ENCODE data around the gene LACC1.

LACC1 gene

DNA sequence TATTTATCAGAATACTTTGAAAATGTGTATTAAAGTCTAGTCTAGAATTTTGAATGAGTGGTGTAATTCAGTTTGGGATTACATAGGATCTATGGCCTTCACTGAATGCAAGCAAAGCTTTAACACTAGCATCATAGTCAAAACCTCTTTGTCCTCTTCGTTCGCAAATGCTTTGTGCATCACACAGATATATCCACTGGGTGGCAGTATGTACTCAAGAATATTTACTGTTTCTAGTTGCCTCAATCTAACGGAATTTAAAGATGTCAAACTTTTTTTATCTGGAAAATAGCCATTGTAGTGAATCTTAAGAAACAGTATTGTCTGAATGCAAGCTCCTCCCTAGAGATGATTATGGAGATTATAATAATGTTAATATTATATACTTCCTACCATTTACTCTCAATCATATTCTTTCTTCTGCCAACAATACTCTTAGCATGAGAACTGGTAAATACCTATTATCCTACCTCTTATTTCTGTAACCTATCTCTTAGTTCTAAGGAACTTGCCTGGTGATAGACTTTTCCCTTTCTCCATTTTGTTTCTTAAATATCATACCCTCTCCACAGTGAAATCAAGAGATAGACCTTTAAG is 25.8 kb downstream of the LACC1 start:
- no peak overlapping the region for H3K4me3 ChIP-seq (ENCODE audit: low read length)
- no peaks in the 10 kb centered on the region for H3K36me3 ChIP-seq (ENCODE audit: control insufficient read depth, insufficient read depth, low read length)
- no peak overlapping the region for H3K27ac ChIP-seq (ENCODE audit: low read depth, low read length)
- no peaks in the 10 kb centered on the region for H3K4me1 ChIP-seq (ENCODE audit: control insufficient read depth, insufficient read depth, low read length)
- H3K9ac ChIP-seq (ENCODE audit: low read length): no peak overlapping the region
- no peaks in the 10 kb centered on the region for H3K27me3 ChIP-seq (ENCODE audit: control insufficient read depth, insufficient read depth, low read length)

DNA sequence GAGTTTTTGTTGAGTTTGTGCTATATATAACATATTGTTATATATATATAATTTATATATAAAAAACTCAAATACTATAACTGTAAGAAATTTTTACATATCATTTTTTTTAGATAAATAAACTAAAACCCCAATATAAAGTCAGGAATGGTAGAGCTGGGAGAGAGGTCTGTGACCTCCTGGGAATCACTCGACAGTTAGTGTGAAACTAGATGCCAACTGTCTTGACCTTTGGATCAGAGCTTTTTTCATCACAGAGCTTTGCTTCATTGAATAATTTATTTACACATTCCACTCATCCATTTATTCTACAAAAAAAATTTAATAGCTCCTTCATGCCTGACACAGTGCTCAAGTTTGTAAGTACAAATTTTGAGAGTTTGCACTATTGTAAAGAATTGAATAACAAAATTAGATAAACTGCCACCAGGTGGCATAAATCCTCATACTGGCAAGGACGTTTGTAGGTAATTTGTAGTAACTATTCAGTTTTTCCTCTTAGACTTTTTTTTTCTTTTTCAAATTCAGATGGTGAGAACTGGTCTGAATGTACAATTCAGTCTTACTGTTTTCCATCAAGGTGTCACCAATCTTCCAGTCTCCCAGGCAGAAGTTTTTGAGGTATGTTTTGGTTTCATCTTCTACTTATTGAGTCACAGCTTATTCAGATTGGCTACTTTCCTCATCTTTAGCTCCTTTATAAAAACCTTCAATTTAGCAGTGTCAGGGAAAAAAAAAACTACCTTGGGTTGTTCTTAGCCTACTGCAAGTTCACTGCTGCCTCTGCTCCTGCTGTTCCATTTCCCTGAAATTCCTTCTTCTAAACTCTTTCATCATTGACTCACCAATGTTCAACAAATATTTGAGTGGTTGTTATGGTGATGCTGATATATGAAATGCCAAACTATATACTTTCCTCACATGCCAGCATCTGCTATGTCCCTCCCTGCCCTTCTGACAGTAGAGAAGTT is 28.7 kb downstream of the LACC1 start:
- Histone ChIP-seq H3K9ac (ENCODE audit: low read length) (no peak overlapping the region), H3K27me3 (ENCODE audit: control insufficient read depth, insufficient read depth, low read length) (no peaks in the 10 kb centered on the region), H3K36me3 (ENCODE audit: control insufficient read depth, insufficient read depth, low read length) (no peaks in the 10 kb centered on the region), H3K4me1 (ENCODE audit: control insufficient read depth, insufficient read depth, low read length) (no peaks in the 10 kb centered on the region), H3K4me3 (ENCODE audit: low read length) (no peak overlapping the region), H3K27ac (ENCODE audit: low read depth, low read length) (no peak overlapping the region)

DNA sequence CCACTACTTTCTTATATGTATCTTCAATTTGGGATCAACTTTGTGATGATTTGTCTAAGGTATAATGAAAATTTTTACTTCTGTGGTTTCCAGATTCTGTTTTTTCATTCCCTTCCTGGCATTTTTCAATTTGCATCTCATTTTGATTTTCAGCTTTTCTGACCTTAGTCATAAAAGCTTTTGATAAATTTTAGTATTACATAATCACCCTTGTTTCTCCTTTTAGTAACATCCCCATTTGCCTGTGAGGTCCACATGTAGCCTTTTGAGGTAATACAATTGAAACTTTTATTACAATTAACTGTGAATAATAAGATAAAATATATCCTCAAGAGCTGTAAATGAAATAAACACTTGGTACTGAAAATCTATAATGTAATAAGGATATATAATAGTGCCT is 31.2 kb downstream of the LACC1 start:
- H3K27ac ChIP-seq (ENCODE audit: low read depth, low read length): no peak overlapping the region
- H3K4me1 ChIP-seq (ENCODE audit: control insufficient read depth, insufficient read depth, low read length): no peaks in the 10 kb centered on the region
- no peak overlapping the region for H3K9ac ChIP-seq (ENCODE audit: low read length)
- H3K27me3 ChIP-seq (ENCODE audit: control insufficient read depth, insufficient read depth, low read length): no peaks in the 10 kb centered on the region
- no peaks in the 10 kb centered on the region for H3K36me3 ChIP-seq (ENCODE audit: control insufficient read depth, insufficient read depth, low read length)
- no peak overlapping the region for H3K4me3 ChIP-seq (ENCODE audit: low read length)

DNA sequence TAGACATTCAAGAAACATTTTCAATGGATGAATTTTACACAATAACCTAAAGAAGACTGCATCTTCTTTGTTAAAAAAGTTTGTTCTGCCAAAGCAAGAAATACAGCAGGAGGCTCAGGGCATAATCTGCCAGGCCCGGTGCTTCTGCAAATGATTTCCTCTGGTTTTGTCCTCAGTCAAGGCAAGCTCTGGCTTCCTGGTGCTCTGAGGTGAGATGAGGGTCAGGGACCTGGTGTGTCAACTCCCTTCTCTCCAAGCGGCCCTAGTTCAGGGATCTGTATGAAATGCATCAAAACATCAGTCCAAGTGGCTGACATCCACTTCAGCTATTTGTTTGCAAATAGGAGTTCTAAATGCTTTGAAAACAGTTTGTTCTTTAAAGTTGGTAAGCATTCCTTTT is 31.6 kb downstream of the LACC1 start:
- Histone ChIP-seq H3K9ac (ENCODE audit: low read length) (no peak overlapping the region), H3K27me3 (ENCODE audit: control insufficient read depth, insufficient read depth, low read length) (no peaks in the 10 kb centered on the region), H3K36me3 (ENCODE audit: control insufficient read depth, insufficient read depth, low read length) (no peaks in the 10 kb centered on the region), H3K4me1 (ENCODE audit: control insufficient read depth, insufficient read depth, low read length) (no peaks in the 10 kb centered on the region), H3K27ac (ENCODE audit: low read depth, low read length) (no peak overlapping the region), H3K4me3 (ENCODE audit: low read length) (no peak overlapping the region)

DNA sequence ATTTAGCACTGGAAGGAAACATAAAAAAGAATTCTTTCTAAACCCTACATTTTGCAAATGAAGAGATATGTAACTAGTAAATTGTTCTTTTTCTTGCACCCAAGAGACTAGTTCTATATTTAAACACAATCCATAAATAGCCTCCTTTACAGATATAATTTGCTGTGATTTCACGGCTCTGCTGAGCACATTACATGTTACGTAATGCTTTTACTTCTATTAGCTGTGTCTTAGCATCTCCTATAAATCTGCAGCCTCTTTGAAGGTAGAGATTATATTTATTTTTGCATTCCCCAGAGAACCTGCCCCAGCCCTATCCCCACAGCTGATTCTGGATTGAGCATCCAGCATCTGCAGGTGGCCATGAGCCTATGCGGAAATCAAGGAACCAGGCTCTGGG is 32.2 kb downstream of the LACC1 start:
- Histone ChIP-seq H3K27me3 (ENCODE audit: control insufficient read depth, insufficient read depth, low read length) (no peaks in the 10 kb centered on the region), H3K4me3 (ENCODE audit: low read length) (no peak overlapping the region), H3K36me3 (ENCODE audit: control insufficient read depth, insufficient read depth, low read length) (no peaks in the 10 kb centered on the region), H3K9ac (ENCODE audit: low read length) (no peak overlapping the region), H3K4me1 (ENCODE audit: control insufficient read depth, insufficient read depth, low read length) (no peaks in the 10 kb centered on the region), H3K27ac (ENCODE audit: low read depth, low read length) (no peak overlapping the region)

DNA sequence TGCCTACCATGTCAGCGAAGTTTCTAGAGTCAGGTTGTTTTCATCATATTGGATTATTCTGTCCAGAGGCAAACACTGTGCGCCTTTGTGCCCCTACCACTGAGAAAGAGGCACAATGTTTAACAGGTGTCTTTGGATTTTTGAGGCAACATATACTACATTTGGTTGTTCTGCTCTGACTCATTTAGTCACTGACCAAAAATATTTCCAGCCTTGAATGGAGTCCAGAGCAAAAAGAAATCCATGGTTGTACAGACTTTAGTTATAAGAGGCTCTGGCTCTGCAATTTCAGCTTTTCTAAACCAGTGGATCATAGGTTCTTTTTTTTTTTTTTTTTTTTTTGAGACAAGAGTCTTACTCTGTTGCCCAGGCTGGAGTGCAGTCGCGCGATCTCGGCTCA is 35.7 kb downstream of the LACC1 start:
- Histone ChIP-seq H3K4me1 (ENCODE audit: control insufficient read depth, insufficient read depth, low read length) (no peaks in the 10 kb centered on the region), H3K36me3 (ENCODE audit: control insufficient read depth, insufficient read depth, low read length) (no peaks in the 10 kb centered on the region), H3K9ac (ENCODE audit: low read length) (no peak overlapping the region), H3K27ac (ENCODE audit: low read depth, low read length) (no peak overlapping the region), H3K27me3 (ENCODE audit: control insufficient read depth, insufficient read depth, low read length) (no peaks in the 10 kb centered on the region), H3K4me3 (ENCODE audit: low read length) (no peak overlapping the region)

DNA sequence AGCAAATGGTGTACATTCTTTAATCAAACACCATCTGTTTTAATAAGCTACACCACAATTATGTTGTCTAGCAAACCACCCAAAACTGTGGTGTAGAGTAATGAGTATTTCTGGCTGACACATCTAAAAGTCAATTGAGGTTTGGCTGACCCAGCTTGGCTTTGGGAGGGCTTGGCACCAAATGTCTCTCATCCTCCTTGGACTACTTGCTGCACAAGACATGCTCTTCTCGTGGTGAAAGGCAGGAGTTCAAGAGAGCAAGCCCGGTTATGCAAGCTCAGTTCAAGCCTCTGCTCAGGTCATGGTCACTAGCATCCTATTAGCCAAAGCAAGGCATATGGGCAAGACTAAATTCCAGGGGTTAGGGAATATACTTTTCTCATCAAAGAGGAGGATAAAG is 37.1 kb downstream of the LACC1 start:
- Histone ChIP-seq H3K36me3 (ENCODE audit: control insufficient read depth, insufficient read depth, low read length) (no peaks in the 10 kb centered on the region), H3K27me3 (ENCODE audit: control insufficient read depth, insufficient read depth, low read length) (no peaks in the 10 kb centered on the region), H3K4me3 (ENCODE audit: low read length) (no peak overlapping the region), H3K4me1 (ENCODE audit: control insufficient read depth, insufficient read depth, low read length) (no peaks in the 10 kb centered on the region), H3K27ac (ENCODE audit: low read depth, low read length) (no peak overlapping the region), H3K9ac (ENCODE audit: low read length) (no peak overlapping the region)

DNA sequence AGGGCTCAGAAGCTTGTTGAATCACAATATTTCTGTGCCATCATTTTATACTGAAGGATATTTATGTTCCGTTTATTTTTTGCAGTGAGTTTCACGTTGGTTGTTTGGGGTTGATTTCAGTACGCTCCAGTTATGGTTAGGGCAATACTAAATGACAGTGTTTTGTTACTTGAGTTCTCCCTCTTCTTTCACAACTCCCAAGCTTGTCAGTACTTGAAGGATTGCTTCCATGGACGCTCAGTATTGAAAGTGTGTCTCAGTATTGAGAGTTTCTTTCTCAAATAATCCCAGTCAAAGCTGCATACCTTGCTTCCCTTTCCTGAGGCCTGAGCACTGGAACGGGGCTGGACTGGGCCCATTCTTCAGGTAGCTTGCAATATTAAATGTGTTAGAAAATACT is 38.9 kb downstream of the LACC1 start:
- Histone ChIP-seq H3K36me3 (ENCODE audit: control insufficient read depth, insufficient read depth, low read length) (no peaks in the 10 kb centered on the region), H3K4me3 (ENCODE audit: low read length) (no peak overlapping the region), H3K4me1 (ENCODE audit: control insufficient read depth, insufficient read depth, low read length) (no peaks in the 10 kb centered on the region), H3K9ac (ENCODE audit: low read length) (no peak overlapping the region), H3K27ac (ENCODE audit: low read depth, low read length) (no peak overlapping the region), H3K27me3 (ENCODE audit: control insufficient read depth, insufficient read depth, low read length) (no peaks in the 10 kb centered on the region)

DNA sequence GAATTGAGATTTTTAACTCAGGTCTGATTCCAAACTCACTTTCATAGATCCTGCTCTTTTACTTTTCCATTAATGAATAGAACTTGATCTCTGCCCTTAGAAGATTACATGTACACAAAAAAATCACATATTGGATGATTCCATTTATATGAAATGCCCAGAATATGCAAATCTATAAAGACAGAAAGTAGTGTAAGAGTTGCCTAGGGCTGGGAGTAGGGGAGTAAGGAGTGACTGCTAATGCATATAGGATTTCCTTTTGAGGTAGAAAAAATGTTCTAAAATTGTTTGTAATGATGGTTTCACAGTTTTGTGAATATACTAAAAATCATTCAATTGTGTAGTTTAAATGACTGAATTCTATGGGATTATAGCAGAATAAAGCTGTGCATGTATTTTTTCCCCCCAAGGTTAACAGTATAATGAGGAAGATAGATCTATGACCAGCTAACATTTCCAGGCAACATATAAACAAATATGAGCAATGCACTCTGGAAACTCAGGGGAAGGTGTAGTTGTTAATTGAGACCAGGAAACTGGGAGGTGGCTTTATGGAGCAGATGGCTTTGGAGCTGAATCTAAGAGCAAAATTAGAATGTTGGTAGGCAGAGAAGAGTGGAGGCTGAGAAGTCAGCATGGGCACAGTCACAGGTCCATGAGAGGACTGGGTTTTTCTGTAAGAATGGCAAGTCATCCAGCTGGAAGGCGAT is 41.4 kb downstream of the LACC1 start:
- H3K9ac ChIP-seq (ENCODE audit: low read length): no peak overlapping the region
- H3K36me3 ChIP-seq (ENCODE audit: control insufficient read depth, insufficient read depth, low read length): no peaks in the 10 kb centered on the region
- H3K27ac ChIP-seq (ENCODE audit: low read depth, low read length): no peak overlapping the region
- H3K4me1 ChIP-seq (ENCODE audit: control insufficient read depth, insufficient read depth, low read length): no peaks in the 10 kb centered on the region
- no peaks in the 10 kb centered on the region for H3K27me3 ChIP-seq (ENCODE audit: control insufficient read depth, insufficient read depth, low read length)
- H3K4me3 ChIP-seq (ENCODE audit: low read length): no peak overlapping the region

DNA sequence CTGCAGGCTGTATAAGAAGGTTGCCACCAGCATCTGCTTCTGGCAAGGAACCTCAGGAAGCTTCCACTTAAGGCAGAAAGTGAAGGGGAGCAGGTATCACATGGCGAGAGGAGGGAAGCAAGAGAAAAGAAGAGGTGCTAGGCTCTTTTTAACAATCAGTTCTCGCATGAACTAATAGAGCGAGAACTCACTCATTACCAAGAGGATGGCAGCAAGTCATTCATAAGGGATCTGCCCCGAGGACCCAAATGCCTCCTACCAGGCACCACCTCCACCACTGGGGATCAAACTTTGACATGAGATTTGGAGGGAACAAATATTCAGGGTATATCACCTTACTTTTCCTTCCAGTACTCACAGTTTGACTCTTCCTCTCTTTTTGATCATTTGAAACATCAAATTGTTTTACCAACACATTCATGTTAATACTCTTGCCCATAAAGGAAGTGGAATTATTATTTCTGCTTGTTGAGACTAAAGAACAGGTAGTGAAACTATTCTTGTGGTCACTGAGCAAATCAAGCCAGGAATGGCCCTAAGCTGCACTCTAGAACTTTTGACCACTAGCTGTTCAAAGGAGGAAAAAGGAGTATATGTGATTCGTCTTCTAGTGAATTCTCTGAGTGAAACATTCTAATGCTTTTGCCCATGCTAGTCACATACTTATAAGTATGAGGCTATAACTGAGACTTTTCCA is 45.0 kb downstream of the LACC1 start:
- H3K36me3 ChIP-seq (ENCODE audit: control insufficient read depth, insufficient read depth, low read length): no peaks in the 10 kb centered on the region
- H3K4me1 ChIP-seq (ENCODE audit: control insufficient read depth, insufficient read depth, low read length): no peaks in the 10 kb centered on the region
- no peaks in the 10 kb centered on the region for H3K27me3 ChIP-seq (ENCODE audit: control insufficient read depth, insufficient read depth, low read length)
- no peak overlapping the region for H3K4me3 ChIP-seq (ENCODE audit: low read length)
- no peak overlapping the region for H3K27ac ChIP-seq (ENCODE audit: low read depth, low read length)
- H3K9ac ChIP-seq (ENCODE audit: low read length): no peak overlapping the region

DNA sequence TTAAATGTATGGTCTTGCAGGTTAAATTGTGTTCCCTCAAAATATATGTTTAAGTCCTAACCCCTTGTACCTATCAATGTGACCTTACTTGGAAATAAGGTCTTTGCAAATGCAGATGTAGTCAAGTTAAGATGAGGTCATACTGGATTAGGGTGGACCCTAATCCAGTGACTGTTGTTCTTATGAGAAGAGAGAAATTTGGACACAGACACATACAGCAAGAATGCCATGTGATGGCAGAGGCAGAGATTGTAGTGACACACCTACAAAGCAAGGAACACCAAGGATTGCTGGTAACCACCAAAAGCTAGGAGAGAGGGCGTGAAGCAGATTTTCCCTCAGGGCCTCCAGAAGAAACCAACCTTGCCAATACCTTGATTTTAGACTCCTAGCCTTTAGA is 50.2 kb downstream of the LACC1 start:
- H3K36me3 ChIP-seq (ENCODE audit: control insufficient read depth, insufficient read depth, low read length): no peaks in the 10 kb centered on the region
- H3K27ac ChIP-seq (ENCODE audit: low read depth, low read length): no peak overlapping the region
- no peak overlapping the region for H3K4me3 ChIP-seq (ENCODE audit: low read length)
- H3K27me3 ChIP-seq (ENCODE audit: control insufficient read depth, insufficient read depth, low read length): no peaks in the 10 kb centered on the region
- no peaks in the 10 kb centered on the region for H3K4me1 ChIP-seq (ENCODE audit: control insufficient read depth, insufficient read depth, low read length)
- H3K9ac ChIP-seq (ENCODE audit: low read length): no peak overlapping the region

DNA sequence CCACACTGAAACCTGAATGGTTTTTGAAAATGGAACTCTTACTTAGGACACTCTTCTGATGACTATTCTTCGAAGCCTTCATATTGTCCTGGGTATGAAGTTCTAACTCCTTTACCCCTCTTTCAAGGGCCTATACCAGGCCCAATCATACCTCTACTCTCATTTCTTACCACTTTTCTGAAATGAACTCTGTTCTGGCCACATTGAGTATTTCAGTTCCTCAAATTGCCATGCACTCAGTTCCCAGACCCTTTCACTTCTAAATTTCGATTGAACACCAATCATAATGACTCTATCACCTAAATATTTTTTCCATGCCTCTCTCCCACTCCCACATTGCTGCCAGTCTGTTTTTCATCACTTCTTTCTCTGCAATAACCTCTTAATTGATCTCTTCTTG is 53.7 kb downstream of the LACC1 start:
- Histone ChIP-seq H3K27me3 (ENCODE audit: control insufficient read depth, insufficient read depth, low read length) (no peaks in the 10 kb centered on the region), H3K9ac (ENCODE audit: low read length) (no peak overlapping the region), H3K36me3 (ENCODE audit: control insufficient read depth, insufficient read depth, low read length) (no peaks in the 10 kb centered on the region), H3K4me3 (ENCODE audit: low read length) (no peak overlapping the region), H3K4me1 (ENCODE audit: control insufficient read depth, insufficient read depth, low read length) (peaks cover 8% of the 10 kb centered on the region), H3K27ac (ENCODE audit: low read depth, low read length) (no peak overlapping the region)
